ENCODE measurements around the gene RANGRF.

- TF ChIP-seq EGR1 (IDR thresholded peaks at IDR 0.05; ENCODE audit: low read depth in 2 of 2) (no peak), SP1 (IDR thresholded peaks at IDR 0.05) (no peak), NR2F2 (IDR thresholded peaks at IDR 0.05) (no peak), REST (IDR thresholded peaks at IDR 0.05) (no peak), MAX (IDR thresholded peaks at IDR 0.05) (no peak), RAD21 (IDR thresholded peaks at IDR 0.05) (no peak), CTCF (IDR thresholded peaks at IDR 0.05; ENCODE audit: low read depth, low read length, missing input control) (no peak), GABPA (IDR thresholded peaks at IDR 0.05 in 1 of 2, conservative IDR thresholded peaks at IDR 0.05 in 1 of 2) (no peak), FOXA1 (IDR thresholded peaks at IDR 0.05) (no peak), TAF1 (conservative IDR thresholded peaks at IDR 0.05) (no peak), ZBTB33 (IDR thresholded peaks at IDR 0.05) (no peak)
Observed at GRCh38 chr17:8275421-8276290, 12.8 kb upstream of the RANGRF start.

All from liver (tissue), 3 donors.